GF-D8 (cell line): ENCODE measurements around the gene AFAP1L1.
"Not testable (repeated sequence)": the region's sequence is repeated elsewhere in the genome, so short reads cannot be mapped to it uniquely, and the experiment has no call there.

Experiments
- DNase-seq: peaks from one replicate; lab custom pipeline; 2025; lab: John Stamatoyannopoulos, UW

AFAP1L1 gene

GRCh38 chr5:149261246-149261645 lies 10.4 kb upstream of the AFAP1L1 start:
- no peak for DNase-seq

GRCh38 chr5:149262315-149262714 lies 9.3 kb upstream of the AFAP1L1 start:
- no peak for DNase-seq

- DNase-seq = no peak
Observed at GRCh38 chr5:149264439-149265067, 7.1 kb upstream of the AFAP1L1 start.

- no peak for DNase-seq
Observed at GRCh38 chr5:149265068-149265465, 6.6 kb upstream of the AFAP1L1 start.

GRCh38 chr5:149265597-149265996 lies 6.1 kb upstream of the AFAP1L1 start:
- DNase-seq = no peak

GRCh38 chr5:149267241-149267973 lies 4.3 kb upstream of the AFAP1L1 start:
- no peak for DNase-seq

GRCh38 chr5:149268928-149269557 lies 2.6 kb upstream of the AFAP1L1 start:
- peak; percentile 31 for DNase-seq

- DNase-seq = no peak
Observed at GRCh38 chr5:149271195-149271715, 404 bp upstream of the AFAP1L1 start.

- not testable (repeated sequence) for DNase-seq
Observed at GRCh38 chr5:149272781-149273180, 1.1 kb downstream of the AFAP1L1 start.

GRCh38 chr5:149273237-149273636 lies 1.6 kb downstream of the AFAP1L1 start:
- no peak for DNase-seq

GRCh38 chr5:149273950-149274349 lies 2.3 kb downstream of the AFAP1L1 start:
- DNase-seq = no peak

GRCh38 chr5:149274939-149275338 lies 3.3 kb downstream of the AFAP1L1 start:
- no peak for DNase-seq

GRCh38 chr5:149277801-149278200 lies 6.1 kb downstream of the AFAP1L1 start:
- no peak for DNase-seq

GRCh38 chr5:149278451-149279210 lies 7.0 kb downstream of the AFAP1L1 start:
- no peak for DNase-seq

- no peak for DNase-seq
Observed at GRCh38 chr5:149279661-149280060, 8.0 kb downstream of the AFAP1L1 start.

- no peak for DNase-seq
Observed at GRCh38 chr5:149280124-149280523, 8.5 kb downstream of the AFAP1L1 start.

GRCh38 chr5:149280802-149281201 lies 9.1 kb downstream of the AFAP1L1 start:
- DNase-seq = no peak

- DNase-seq = no peak
Observed at GRCh38 chr5:149282027-149282965, 10.6 kb downstream of the AFAP1L1 start.

GRCh38 chr5:149282966-149283332 lies 11.3 kb downstream of the AFAP1L1 start:
- DNase-seq = no peak

- DNase-seq = no peak
Observed at GRCh38 chr5:149283626-149284480, 12.2 kb downstream of the AFAP1L1 start.
